OCI-LY3 (cell line): ENCODE measurements around the gene GLT1D1.

Experiments used
- H2AFZ ChIP-seq: fragments of 200-600, 300-600 bp; shearing (Covaris generic); 2 replicates; pipeline ENCODE4 v1.6.0; 2014; ENCODE audit warnings: antibody characterized with exemption, low read depth, low read length
- H3K27ac ChIP-seq: fragments of 200-600, 300-600 bp; sonication (generic); 2 replicates; pipeline ENCODE4 v1.5.1; 2014; ENCODE audit warnings: mild to moderate bottlenecking, low read length, moderate library complexity, mixed read lengths
- H3K27me3 ChIP-seq: fragments of 200-600, 300-600 bp; sonication (generic); 2 replicates; pipeline ENCODE4 v1.6.1; 2014; ENCODE audit warnings: low read depth, low read length, mixed read lengths
- H3K36me3 ChIP-seq: fragments of 200-600, 300-600 bp; sonication (generic); replicated peaks from 2 replicates; pipeline ENCODE3; 2014; ENCODE audit warnings: low read depth, low read length, mixed read lengths
- H3K4me1 ChIP-seq: fragments of 300-600, 200-600 bp; sonication (generic); 2 replicates; pipeline ENCODE4 v1.6.1; 2014; ENCODE audit warnings: low read length, mixed read lengths
- H3K4me2 ChIP-seq: fragments of 200-600, 300-600 bp; sonication (generic); 2 replicates; pipeline ENCODE4 v1.6.1; 2014; ENCODE audit warnings: low read length, mixed read lengths
- H3K4me3 ChIP-seq: fragments of 300-600, 200-600 bp; sonication (generic); 2 replicates; pipeline ENCODE4 v1.5.1; 2014; ENCODE audit warnings: antibody characterized with exemption, mild to moderate bottlenecking, low read length, moderate library complexity
- H3K79me2 ChIP-seq: fragments of 300-600, 200-600 bp; shearing (Covaris generic); 2 replicates; pipeline ENCODE4 v1.6.1; 2014; ENCODE audit warnings: mild to moderate bottlenecking, low read length, mixed read lengths
- H3K9ac ChIP-seq: fragments of 300-600, 200-600 bp; shearing (Covaris generic); 2 replicates; pipeline ENCODE4 v1.6.0; 2014; ENCODE audit warnings: mild to moderate bottlenecking, low read length, moderate library complexity
- H3K9me3 ChIP-seq: fragments of 200-600, 300-600 bp; shearing (Covaris generic); 2 replicates; pipeline ENCODE4 v1.6.1; 2014; ENCODE audit warnings: low read length, mixed read lengths; ENCODE audit not compliant: insufficient read depth
- H4K20me1 ChIP-seq: fragments of 200-600, 300-600 bp; sonication (generic); 2 replicates; pipeline ENCODE4 v1.6.1; 2016; ENCODE audit warnings: low read length, mixed read lengths; ENCODE audit not compliant: insufficient read depth
- CTCF ChIP-seq: fragments of 200-600, 300-600 bp; sonication (generic); IDR thresholded peaks from 2 replicates; pipeline ENCODE4 v1.5.1; 2014; ENCODE audit warnings: antibody characterized with exemption, low read length, low read depth
- EZH2phosphoT487 ChIP-seq: fragments of 200-600 bp; shearing (Covaris generic); IDR thresholded peaks from 2 replicates; pipeline ENCODE4 v1.6.1; 2018; ENCODE audit warnings: antibody characterized with exemption, mixed run types, low read depth

Gene GLT1D1

GRCh38 chr12:128856035-128856790 is 2.9 kb downstream of the GLT1D1 start:
- no peak overlapping the region for H3K4me2 ChIP-seq
- H3K79me2 ChIP-seq, result no peaks in the 10 kb centered on the region
- H2AFZ ChIP-seq, result no peak overlapping the region
- peaks cover 5% of the 10 kb centered on the region; the same call in 1 of the 2 replicates for H3K27me3 ChIP-seq
- H3K27ac ChIP-seq, result no peak overlapping the region
- H3K4me1 ChIP-seq, result no peaks in the 10 kb centered on the region
- H3K9me3 ChIP-seq, result no peaks in the 10 kb centered on the region
- no peak overlapping the region for H3K4me3 ChIP-seq
- no peaks in the 10 kb centered on the region for H3K36me3 ChIP-seq
- H3K9ac ChIP-seq, result no peak overlapping the region
- no peak for TF ChIP-seq CTCF
- no peak for TF ChIP-seq EZH2phosphoT487
- H4K20me1 ChIP-seq, result no peaks in the 10 kb centered on the region

DNA sequence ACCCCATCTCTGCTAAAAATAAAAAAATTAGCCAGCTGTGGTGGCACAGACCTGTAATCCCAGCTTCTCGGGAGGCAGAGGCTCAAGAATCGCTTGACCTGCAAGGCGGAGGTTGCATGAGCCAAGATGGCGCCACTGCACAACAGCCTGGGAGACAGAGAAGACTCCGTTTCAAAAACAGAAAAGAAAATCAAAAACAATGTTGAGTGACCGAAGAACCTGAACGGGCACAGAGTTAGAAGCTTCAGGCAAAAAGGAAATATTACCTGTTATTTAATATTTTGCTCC is 3.5 kb downstream of the GLT1D1 start:
- no peaks in the 10 kb centered on the region for H3K9me3 ChIP-seq
- no peak overlapping the region for H2AFZ ChIP-seq
- no peaks in the 10 kb centered on the region for H3K4me1 ChIP-seq
- no peaks in the 10 kb centered on the region for H3K36me3 ChIP-seq
- TF ChIP-seq CTCF, result no peak
- TF ChIP-seq EZH2phosphoT487, result no peak
- H3K79me2 ChIP-seq, result no peaks in the 10 kb centered on the region
- H3K27ac ChIP-seq, result no peak overlapping the region
- no peak overlapping the region for H3K9ac ChIP-seq
- no peaks in the 10 kb centered on the region for H4K20me1 ChIP-seq
- no peak overlapping the region for H3K4me3 ChIP-seq
- H3K27me3 ChIP-seq, result peaks cover 5% of the 10 kb centered on the region; the same call in 1 of the 2 replicates
- H3K4me2 ChIP-seq, result no peak overlapping the region

DNA sequence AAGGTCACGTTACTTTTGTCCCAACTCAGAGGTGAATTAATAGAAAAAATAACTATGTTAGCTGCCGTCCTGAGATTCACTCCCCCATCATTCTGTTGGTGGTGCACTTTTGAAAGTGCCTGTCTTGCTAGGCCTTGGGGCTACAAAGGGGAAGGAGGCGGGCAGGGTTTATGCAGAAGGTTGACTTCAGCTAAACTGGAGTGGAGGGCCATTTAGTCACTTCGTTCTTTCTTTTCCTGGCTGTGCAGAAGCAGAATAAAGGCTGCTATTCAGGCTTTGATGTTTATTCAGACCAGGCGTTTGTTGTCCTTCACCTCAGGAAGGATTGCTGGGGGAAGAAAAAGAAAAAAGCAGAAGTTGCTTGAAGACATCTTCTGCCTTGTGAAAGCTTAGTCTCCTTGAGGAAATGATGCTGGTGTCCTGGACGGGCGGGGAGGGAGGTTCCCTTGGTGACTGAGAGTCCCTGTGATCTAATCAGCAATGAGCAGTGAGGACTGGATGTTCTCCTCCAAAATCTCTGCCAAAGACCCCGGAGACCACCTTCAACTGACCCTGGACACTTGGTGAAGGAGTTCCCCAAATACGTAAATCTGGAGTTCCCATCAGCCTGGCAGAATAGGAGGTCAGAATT is 4.0 kb downstream of the GLT1D1 start:
- Histone ChIP-seq H3K9ac (no peak overlapping the region), H3K27ac (no peak overlapping the region), H3K36me3 (no peaks in the 10 kb centered on the region), H3K9me3 (no peaks in the 10 kb centered on the region), H3K27me3 (peaks cover 5% of the 10 kb centered on the region; the same call in 1 of the 2 replicates), H3K79me2 (no peaks in the 10 kb centered on the region), H3K4me3 (no peak overlapping the region), H3K4me1 (no peaks in the 10 kb centered on the region), H4K20me1 (no peaks in the 10 kb centered on the region), H2AFZ (no peak overlapping the region), H3K4me2 (no peak overlapping the region)
- TF ChIP-seq EZH2phosphoT487, result no peak
- no peak for TF ChIP-seq CTCF

DNA sequence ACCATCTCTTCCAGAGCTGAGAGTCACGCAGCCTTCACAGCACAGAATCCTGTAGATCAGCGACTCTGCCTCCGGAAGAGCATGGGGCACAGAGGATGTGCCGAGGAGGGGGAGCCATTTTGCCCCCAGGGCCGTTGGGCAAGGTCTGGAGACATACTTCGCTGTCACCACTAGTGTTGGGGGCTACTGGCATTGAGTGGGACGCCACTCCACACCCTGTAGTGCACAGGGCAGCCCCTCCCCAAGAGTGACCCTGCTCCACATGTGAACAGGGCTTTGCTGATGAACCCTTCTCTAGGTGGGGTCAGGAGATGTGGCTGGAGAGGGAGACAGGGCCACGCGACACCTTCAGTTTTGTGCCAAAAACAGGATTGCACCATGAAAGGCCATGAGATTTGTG is 6.0 kb downstream of the GLT1D1 start:
- H3K4me3 ChIP-seq, result no peak overlapping the region
- H3K27me3 ChIP-seq, result peaks cover 5% of the 10 kb centered on the region; the same call in 1 of the 2 replicates

More for the DNA sequence above, 6.0 kb downstream of the GLT1D1 start:
- Histone ChIP-seq H3K27ac (no peak overlapping the region), H3K4me2 (no peak overlapping the region), H4K20me1 (no peaks in the 10 kb centered on the region), H3K79me2 (no peaks in the 10 kb centered on the region), H2AFZ (no peak overlapping the region), H3K9me3 (no peaks in the 10 kb centered on the region), H3K4me1 (no peaks in the 10 kb centered on the region), H3K36me3 (no peaks in the 10 kb centered on the region), H3K9ac (no peak overlapping the region)
- TF ChIP-seq EZH2phosphoT487, result no peak
- TF ChIP-seq CTCF, result no peak
